Osteoblast (primary cell): ENCODE data around the gene EYS. TPM values are rescaled to one million over a fixed set of nuclear protein-coding genes. Genes with fewer than 3 reads are reported as not detected.

Experiments
- DNase-seq: peaks from one replicate; pipeline ENCODE4 v3.0.0; 2011; ENCODE audit warnings: low spot score, mixed read lengths; ENCODE audit not compliant: insufficient read length; ENCODE audit errors: missing footprints
- H2AFZ ChIP-seq: 2 replicates; pipeline ENCODE4 v1.6.0; 2011; ENCODE audit warnings: mild to moderate bottlenecking, low read length
- H3K27ac ChIP-seq: 2 replicates; pipeline ENCODE4 v1.5.1; 2011; ENCODE audit warnings: mild to moderate bottlenecking, low read depth, low read length, moderate library complexity
- H3K27me3 ChIP-seq: 2 replicates; pipeline ENCODE4 v1.6.0; 2012; ENCODE audit warnings: mild to moderate bottlenecking, control low read depth, inconsistent platforms, low read length, moderate library complexity; ENCODE audit not compliant: insufficient read depth
- H3K36me3 ChIP-seq: 2 replicates; pipeline ENCODE4 v1.5.1; 2011; ENCODE audit warnings: mild to moderate bottlenecking, low read length, control low read depth, moderate library complexity; ENCODE audit not compliant: insufficient read depth
- H3K4me1 ChIP-seq: 2 replicates; pipeline ENCODE4 v1.5.1; 2011; ENCODE audit warnings: mild to moderate bottlenecking, low read length, control low read depth, moderate library complexity; ENCODE audit not compliant: insufficient read depth
- H3K4me2 ChIP-seq: 2 replicates; pipeline ENCODE4 v1.6.0; 2011; ENCODE audit warnings: mild to moderate bottlenecking, low read length; ENCODE audit not compliant: insufficient read depth
- H3K4me3 ChIP-seq: fragments of 200-600 bp; sonication (generic); 3 replicates; pipeline ENCODE4 v1.5.1; 2012; ENCODE audit warnings: mild to moderate bottlenecking, low read length, inconsistent platforms; ENCODE audit not compliant: insufficient read depth
- H3K79me2 ChIP-seq: 2 replicates; pipeline ENCODE4 v1.6.0; 2012; ENCODE audit warnings: mild to moderate bottlenecking, low read length, control low read depth, inconsistent platforms; ENCODE audit not compliant: insufficient read depth
- H3K9me3 ChIP-seq: 2 replicates; pipeline ENCODE4 v1.5.1; 2011; ENCODE audit warnings: low read depth, low read length, control low read depth
- H4K20me1 ChIP-seq: 2 replicates; pipeline ENCODE4 v1.6.0; 2012; ENCODE audit warnings: mild to moderate bottlenecking, low read length, control low read depth; ENCODE audit not compliant: insufficient read depth
- total RNA-seq: library from RNA; depleted of rRNA; stranded (reverse); fragments of >200 nt; gene quantifications from 2 replicates; pipeline ENCODE4 v1.2.3, GENCODE V29; 2012
- TF ChIP-seq, protein P1 (sequence below): IDR thresholded peaks from 2 replicates; pipeline ENCODE4 v1.5.1; 2011; ENCODE audit warnings: mild to moderate bottlenecking, low read depth, low read length, moderate library complexity; ENCODE audit errors: extremely low read depth

Gene EYS
- total RNA-seq, 1 donor: under 0.01 TPM

- Histone ChIP-seq H3K4me3 (no peak overlapping the region), H3K36me3 (no peaks in the 10 kb centered on the region), H3K4me2 (no peak overlapping the region)
Measured at GRCh38 chr6:63928613-63929012, 1778.4 kb downstream of the EYS start.

GRCh38 chr6:63926950-63927927 is 1779.8 kb downstream of the EYS start:
- Histone ChIP-seq H3K79me2 (no peaks in the 10 kb centered on the region), H3K4me2 (no peak overlapping the region), H3K4me3 (no peak overlapping the region), H3K4me1 (no peaks in the 10 kb centered on the region), H3K27ac (no peak overlapping the region), H3K36me3 (no peaks in the 10 kb centered on the region), H2AFZ (no peak overlapping the region), H3K27me3 (no peaks in the 10 kb centered on the region), H3K9me3 (no peaks in the 10 kb centered on the region), H4K20me1 (no peaks in the 10 kb centered on the region)
- DNase-seq: no peak
- TF ChIP-seq, protein P1, sequence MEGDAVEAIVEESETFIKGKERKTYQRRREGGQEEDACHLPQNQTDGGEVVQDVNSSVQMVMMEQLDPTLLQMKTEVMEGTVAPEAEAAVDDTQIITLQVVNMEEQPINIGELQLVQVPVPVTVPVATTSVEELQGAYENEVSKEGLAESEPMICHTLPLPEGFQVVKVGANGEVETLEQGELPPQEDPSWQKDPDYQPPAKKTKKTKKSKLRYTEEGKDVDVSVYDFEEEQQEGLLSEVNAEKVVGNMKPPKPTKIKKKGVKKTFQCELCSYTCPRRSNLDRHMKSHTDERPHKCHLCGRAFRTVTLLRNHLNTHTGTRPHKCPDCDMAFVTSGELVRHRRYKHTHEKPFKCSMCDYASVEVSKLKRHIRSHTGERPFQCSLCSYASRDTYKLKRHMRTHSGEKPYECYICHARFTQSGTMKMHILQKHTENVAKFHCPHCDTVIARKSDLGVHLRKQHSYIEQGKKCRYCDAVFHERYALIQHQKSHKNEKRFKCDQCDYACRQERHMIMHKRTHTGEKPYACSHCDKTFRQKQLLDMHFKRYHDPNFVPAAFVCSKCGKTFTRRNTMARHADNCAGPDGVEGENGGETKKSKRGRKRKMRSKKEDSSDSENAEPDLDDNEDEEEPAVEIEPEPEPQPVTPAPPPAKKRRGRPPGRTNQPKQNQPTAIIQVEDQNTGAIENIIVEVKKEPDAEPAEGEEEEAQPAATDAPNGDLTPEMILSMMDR: no peak

More at GRCh38 chr6:63928613-63929012, 1778.4 kb downstream of the EYS start:
- TF ChIP-seq, protein P1: no peak
- Histone ChIP-seq H3K4me1 (no peaks in the 10 kb centered on the region), H3K79me2 (no peaks in the 10 kb centered on the region), H4K20me1 (no peaks in the 10 kb centered on the region), H3K27me3 (no peaks in the 10 kb centered on the region), H2AFZ (no peak overlapping the region), H3K9me3 (no peaks in the 10 kb centered on the region), H3K27ac (no peak overlapping the region)
- no peak for DNase-seq

- H3K4me3 ChIP-seq: no peak overlapping the region
- no peak overlapping the region for H2AFZ ChIP-seq
- no peak overlapping the region for H3K4me2 ChIP-seq
- H3K79me2 ChIP-seq: no peaks in the 10 kb centered on the region
- no peaks in the 10 kb centered on the region for H3K9me3 ChIP-seq
- H3K27ac ChIP-seq: no peak overlapping the region
- no peaks in the 10 kb centered on the region for H3K36me3 ChIP-seq
- no peaks in the 10 kb centered on the region for H3K4me1 ChIP-seq
- TF ChIP-seq, protein P1: no peak
- DNase-seq: no peak
- H4K20me1 ChIP-seq: no peaks in the 10 kb centered on the region
- H3K27me3 ChIP-seq: no peaks in the 10 kb centered on the region
Measured at GRCh38 chr6:63926258-63926780, 1780.7 kb downstream of the EYS start.

- Histone ChIP-seq H3K9me3 (no peaks in the 10 kb centered on the region), H4K20me1 (no peaks in the 10 kb centered on the region), H3K4me3 (no peak overlapping the region), H2AFZ (no peak overlapping the region), H3K4me1 (no peaks in the 10 kb centered on the region), H3K36me3 (no peaks in the 10 kb centered on the region), H3K27me3 (no peaks in the 10 kb centered on the region), H3K27ac (no peak overlapping the region), H3K4me2 (no peak overlapping the region), H3K79me2 (no peaks in the 10 kb centered on the region)
- TF ChIP-seq, protein P1: peak; percentile 57
- peak; percentile 4 for DNase-seq
Measured at GRCh38 chr6:63923139-63923739, 1783.8 kb downstream of the EYS start.
